Stimulated activated CD8-positive, alpha-beta memory T cell treated with anti-CD3 and anti-CD28 coated beads, Interleukin-12 subunit alpha, Interleukin-12 subunit beta, amount 100 ng/mL, for 24 hours (primary cell): ENCODE data around the gene GNB1L.
A peak's percentile ranks its signal among the peaks of the same experiment; 100 is the strongest.

Source experiments
- DNase-seq: peaks from one replicate; pipeline ENCODE4 v3.0.0-alpha.2; 2020; ENCODE audit errors: extremely low read depth

The GNB1L gene

DNA sequence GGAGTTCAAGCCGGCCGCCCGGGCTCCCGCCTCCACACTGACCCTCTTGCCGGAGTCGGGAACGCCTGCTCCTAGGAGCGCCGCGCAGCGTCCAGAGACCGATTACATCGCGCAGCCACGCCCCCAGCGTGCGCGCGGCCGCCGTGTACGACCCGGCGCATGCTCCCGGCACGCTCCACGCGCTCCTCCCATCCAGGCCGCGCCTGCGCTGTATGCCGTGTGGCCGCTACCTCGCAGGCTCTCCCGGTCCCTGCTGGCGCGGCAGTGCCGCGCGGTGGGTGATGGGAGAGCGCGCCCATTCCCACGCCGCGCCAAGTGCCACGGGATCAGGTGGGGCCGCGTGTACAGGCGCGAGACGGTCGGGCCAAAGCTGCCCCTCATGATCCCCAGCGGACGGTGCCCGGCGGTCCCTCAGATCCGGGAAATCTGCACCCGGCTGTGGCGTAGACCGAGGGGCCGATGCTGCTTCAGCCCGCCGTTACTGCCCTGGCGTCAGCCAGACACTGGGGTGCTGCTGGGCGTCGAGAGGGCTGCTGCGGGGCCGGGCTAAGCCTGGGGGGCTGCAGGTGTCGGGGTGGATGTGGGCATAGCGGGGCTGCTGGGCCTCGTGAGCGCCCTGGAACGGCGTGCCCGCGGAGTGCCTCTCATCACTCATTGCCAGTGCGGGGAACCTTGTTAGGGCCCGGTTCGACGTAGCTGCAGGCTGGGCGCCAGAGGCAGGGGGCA, at the start of gene GNB1L, which contains the start of gene RTL10:
Gene GNB1L (minus strand): TSS at position 97 of the 726 bp plus-strand sequence. CDS start 33,519 bp downstream, outside the sequence.
Gene RTL10 (minus strand): TSS at position 97 of the 726 bp plus-strand sequence. CDS start 2,613 bp downstream, outside the sequence.
- peak; percentile 91 for DNase-seq

DNA sequence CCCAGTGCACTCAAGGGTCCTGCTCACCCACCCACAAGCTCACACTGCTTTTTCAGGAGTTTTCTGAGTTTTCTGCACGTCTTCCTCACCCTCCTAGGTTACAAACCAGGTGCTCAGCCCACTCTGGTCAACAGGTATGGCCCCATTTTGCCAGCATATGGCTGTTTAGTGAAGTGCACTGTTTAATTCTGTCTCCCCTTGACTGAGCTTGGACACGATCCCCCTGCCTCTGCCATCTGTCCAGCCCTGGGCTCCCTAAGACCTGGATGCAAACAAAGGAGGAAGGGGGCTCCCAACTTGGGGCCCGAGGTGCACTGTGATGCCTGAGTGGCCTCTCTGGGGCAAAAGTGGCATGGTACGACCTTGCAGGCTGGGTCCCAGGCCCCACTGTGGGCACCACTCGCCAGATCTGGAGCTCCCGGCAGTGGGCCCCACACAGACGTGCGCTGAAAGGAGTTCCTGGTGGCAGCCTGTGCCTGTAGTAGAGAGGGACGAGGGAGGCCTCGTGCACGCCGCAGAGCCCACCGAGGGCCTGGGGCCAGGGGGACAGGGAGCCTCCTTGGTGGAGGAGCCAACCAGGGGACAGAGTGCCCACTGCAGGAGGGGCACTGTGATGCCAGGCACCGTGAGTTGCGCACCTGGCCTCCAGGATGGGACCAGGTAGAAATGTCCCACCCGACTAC, 49.6 kb upstream of the GNB1L start:
- no peak for DNase-seq

DNA sequence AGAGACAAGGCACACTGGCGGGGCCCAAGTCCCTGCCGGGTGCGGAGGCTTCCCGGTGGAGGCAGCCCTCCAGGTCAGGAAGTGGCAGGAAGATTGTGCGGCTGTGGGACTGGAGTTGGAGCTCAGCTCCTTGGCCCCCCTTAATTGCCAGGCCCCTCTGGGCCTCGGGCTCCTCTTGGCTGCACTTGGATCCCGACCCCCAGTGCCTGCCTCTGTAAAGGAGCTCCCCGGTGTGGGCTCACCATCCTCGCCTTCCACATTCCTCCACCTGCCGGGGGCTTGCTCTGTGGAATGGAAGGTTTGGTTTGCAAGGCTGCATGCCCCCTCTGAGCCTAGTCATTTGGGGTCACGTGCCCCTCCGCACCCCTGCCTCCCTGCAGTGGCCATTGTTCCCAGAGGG, 48.8 kb upstream of the GNB1L start:
- no peak for DNase-seq

GRCh38 chr22:19903031-19903430, 48.4 kb upstream of the GNB1L start:
- DNase-seq, result no peak

DNA sequence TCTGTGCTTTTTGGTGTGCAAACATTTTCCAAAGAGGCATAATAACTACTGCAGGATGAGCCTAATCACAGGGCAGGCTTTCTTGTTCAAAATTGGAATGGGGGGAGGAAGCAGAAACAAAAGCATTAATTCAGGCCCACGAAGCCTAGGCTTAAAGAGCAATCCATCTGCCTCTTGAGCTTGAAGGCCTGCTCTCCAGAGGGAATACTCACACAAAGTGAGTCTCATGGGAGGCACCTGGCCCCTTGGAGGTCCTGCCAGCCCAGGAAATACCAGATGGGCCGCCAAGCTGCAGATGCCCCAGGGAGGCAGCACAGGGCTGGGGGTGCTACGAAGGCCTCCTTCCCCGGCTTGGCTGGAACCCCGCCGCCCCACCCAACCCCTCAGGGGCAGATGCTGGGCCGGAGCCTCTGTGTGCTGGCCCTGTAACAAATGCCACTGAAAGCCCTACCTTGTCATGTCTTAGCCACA, 47.6 kb upstream of the GNB1L start:
- DNase-seq, result no peak

DNA sequence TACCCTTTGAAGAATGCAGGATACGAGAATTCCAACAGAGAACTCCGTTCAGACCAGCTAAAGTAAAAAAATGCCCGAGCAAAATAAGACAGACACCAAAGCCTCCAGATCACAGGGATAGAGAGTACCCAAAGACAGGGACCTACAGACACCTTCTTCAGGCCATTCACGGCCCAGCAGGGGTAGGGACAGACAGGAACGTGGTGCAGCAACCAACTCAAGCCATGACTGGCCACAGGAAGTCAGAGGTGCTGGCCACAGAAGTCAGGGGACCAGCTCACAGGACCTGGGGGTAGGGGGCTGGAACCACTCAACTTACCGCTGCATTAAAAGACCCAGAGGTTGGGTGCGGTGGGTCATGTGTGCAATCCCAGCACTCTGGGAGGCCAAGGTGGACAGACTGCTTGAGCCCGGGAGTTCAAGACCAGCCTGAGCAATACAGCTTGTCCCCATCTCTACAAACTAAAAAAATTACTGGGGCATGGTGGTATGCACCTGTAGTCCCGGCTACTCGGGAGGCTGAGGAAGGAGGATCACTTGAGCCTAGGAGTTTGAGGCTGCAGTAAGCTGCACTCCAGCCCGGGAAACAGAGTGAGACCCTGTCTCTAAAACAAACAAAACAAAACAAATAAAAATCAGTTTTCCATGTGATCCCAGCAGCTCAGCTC, 47.0 kb upstream of the GNB1L start:
- no peak for DNase-seq

GRCh38 chr22:19900707-19901436, 46.2 kb upstream of the GNB1L start:
- DNase-seq, result no peak

DNA sequence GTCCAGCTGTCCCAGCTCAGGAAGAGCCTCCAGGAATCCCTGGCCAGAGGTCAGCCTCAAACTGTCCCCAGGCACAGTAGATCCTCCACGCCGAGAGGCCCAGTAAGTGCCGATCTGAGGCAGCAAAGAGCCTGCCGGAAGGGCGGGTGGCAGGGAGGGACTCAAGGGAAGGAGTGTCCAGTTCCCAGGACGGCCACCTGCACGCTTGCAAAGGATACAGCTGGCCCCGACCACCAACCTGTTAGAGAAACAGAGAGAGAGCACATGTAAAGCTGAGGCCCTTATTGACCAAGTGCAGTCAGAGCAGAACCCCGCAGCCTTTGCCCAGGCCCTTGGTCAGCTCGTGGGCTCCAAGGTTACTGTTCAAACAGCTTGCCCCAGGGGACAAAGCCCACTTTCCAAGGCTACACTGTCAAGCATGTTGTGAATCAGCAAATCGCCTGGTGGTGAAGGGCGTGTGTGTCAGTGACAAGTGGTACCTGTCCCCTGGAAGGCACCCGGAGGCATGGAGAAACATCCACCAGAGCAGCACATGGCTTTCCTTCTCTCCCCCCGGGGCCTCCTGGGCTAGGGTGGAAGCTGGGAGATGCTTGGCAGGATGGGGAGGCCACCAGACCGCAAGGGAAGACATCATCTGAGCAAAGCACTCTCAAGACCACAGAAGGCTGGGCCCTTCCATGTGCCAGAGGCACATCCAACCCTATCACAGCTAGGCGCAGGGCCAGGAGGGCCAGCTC, 44.3 kb upstream of the GNB1L start:
- no peak for DNase-seq

DNA sequence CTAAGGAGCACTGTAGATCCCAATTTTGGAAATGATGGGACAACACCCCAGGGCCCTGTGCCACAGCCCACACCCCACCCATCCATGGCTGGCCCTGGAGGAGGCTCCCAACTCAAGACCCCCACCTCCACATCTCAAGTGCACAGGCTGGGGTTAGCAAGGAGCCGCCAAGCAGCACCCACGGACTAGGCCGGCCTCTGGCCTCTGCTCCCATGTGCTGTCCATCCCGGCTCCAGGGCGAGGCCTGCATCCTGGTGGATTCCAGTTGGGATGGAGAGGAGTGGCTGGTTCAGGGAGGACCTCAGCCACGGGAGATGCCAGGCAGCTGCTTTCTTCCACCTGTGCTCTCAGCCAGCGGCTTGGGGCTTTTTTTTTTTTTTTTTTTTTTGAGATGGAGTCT, 43.5 kb upstream of the GNB1L start:
- no peak for DNase-seq

DNA sequence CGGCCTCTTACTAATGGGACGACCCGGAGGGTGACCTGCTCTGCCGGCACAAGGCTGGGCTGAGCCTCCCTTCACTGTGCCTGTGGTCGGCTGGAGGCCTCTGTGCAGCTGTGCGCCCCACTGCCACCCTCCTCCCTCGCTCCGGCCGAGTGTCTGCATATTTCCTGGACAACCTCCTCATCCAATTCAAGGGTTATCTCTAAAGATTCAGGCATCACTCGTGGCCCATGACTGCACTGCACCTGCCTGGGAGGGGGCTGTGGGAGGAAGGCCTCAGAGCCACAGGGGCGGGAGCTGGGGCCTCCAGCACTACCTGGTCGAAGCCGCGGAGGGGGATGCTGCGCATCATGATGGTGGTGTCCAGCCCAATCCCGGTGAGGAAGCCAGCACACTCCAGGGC, 43.1 kb upstream of the GNB1L start:
- DNase-seq, result no peak

- DNase-seq, result no peak
These were observed 42.1 kb upstream of the GNB1L start for GRCh38 chr22:19896665-19897355.

- no peak for DNase-seq
These were observed 40.6 kb upstream of the GNB1L start for GRCh38 chr22:19895160-19895849.

DNA sequence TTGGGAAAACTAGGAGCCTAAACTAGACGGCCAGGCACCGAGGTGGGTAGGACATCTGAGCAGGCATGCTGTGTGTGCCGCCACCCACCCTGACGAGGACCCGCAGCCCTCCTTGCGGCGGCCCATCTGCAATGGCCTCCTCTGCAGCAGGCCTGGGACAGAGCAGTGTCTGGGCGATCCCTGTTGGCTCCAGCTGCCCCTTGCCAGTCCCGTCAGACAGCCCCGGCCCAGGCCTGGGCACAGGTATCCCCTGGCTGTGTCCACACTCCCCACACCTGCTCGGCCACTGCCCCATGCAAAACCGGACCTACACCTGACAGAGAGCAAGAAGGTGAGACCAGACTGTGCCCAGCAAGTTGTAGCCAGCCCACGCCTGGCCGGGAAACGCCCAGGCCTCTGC, 38.7 kb upstream of the GNB1L start:
- no peak for DNase-seq

DNA sequence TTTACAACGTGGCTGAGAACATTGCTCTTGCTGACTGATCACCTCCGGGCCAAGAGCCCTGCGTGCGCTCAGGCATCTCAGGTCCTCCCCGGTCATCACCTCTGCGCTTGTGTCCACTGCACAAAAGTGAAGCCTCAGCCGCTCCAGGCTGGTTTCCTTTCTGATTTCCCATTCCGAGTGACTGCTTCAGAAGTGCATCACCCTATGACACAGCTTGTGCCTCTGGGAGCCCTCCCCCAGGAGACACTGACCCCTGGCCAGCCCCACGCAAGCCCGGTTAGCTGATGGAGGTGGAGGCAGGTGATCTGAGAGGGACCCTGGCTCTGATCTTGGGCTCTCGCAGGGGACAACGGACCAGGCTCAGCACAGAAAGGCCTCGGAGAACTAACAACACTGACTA, 38.3 kb upstream of the GNB1L start:
- no peak for DNase-seq

DNA sequence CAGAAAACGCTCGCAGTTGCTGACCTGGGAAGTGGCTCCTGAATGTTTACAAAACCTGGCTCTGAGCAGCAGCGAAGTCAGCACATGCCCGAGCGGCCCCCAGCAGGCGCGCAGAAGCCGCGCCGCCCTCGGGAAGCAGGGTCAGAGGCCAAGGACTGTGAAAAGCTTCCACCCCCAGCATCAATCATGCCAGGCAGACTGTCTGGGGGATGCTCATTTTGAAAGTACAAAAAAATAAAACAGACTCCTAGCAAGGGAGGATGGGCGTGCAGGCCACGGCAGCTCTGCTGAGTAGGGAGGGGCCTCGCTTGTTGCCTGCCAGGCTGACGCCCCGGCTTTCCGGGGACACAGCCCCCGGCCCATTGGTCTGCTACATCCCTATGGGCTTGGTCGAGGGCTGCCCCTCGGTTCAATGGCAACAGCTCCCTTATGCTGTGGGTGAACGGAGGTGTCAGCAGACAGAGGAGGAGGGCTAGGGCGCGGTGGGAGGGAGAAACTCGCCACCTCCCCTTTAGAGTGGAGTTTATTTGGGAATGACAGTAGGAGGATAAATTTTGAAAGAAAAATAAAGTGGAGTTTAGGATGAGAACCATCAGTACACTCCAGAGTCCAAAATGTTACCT, 37.7 kb upstream of the GNB1L start:
- no peak for DNase-seq

DNA sequence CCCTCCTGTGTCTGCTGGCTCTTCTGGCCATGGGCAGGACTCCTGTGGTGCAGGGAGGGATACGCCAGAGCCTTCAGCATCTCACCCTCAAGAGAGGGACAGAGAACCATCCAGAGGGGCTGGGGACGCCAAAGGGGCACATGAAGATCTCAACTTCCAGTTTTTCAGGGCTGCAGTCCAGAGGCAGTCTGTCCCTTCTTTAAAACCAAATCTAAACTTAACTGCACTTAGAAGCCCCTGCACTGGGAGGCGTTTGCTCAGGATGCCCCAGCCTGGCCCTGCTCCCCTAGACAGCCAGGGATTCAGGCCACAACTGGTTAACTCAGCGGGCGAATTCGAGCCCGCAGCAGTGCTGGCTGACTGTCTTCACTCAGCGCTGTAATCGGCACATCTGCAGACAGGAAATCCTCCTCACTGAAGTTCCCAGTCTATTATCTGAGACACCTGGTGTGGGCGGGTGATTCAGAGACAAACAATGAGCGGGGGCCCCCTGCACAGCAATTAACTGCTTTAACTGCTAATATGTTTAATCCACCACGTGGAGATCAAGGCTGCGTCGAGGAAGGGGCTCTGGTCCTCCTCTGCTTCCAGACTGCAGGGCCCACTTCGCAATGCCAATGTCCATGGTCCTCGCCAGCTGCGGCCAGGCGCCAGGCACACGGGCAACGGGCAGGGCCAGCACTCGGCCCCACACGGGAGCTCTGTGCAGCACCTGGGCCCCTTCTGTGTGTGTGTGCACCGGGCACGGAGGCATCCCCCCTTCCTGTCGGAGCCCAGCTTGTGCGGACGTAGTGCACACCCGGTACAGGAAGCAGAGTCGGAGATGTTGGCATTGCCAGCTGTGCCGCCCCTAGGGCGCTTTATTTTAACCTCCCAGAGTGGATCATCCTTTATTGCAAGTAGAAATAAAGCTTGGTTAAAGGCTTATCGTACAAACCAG, 36.9 kb upstream of the GNB1L start:
- peak; percentile 76 for DNase-seq

DNA sequence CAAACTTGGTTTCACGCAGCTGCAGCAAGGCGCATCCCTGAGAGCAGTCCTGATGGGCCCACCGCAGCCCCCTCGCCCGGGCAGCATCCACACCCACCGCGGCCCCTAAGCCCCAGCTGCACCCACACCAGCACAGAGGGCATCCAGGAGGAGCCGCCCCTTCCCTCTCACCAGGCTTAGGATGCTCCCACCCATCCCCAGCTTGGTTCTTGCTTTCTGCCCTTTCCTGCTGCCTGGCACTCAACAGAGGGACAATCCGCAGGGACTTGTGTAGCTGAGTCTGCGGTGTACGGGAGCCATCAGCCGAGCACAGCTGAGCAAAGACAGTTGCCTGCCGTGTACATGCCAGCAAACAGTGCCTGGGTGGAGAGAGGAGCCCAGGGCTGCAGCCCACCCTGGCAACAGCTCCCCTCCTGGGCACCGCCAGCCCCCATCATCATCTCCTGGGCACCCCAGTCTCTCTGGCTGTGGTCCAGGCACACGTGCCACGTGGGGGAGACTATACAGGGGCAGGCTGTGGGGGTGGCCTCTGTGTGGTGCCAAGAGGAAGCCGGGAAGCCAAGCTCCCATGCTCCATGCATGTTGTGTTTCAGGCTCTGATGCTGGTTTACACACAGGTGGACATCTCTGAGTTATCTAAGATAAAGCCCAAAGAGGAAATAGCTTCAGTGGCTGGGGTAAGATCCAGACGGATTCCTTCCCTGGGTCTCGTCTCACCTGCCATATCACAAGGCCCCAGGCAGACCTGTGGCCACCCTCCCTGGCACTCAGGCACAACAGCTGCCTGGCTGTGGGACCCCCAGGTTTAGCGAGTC, 36.0 kb upstream of the GNB1L start:
- no peak for DNase-seq

- DNase-seq, result no peak
These were observed 35.3 kb upstream of the GNB1L start for GRCh38 chr22:19889951-19890350.
